ENCODE results near the gene FANCE. TPM values are rescaled to one million over a fixed set of nuclear protein-coding genes. Genes with fewer than 3 reads are reported as not detected.
"Not testable (repeated sequence)": the region's sequence is repeated elsewhere in the genome, so short reads cannot be mapped to it uniquely, and the experiment has no call there.

The FANCE gene
- total RNA-seq, 1 experiment from 2014 or later: 11.1 TPM

DNA sequence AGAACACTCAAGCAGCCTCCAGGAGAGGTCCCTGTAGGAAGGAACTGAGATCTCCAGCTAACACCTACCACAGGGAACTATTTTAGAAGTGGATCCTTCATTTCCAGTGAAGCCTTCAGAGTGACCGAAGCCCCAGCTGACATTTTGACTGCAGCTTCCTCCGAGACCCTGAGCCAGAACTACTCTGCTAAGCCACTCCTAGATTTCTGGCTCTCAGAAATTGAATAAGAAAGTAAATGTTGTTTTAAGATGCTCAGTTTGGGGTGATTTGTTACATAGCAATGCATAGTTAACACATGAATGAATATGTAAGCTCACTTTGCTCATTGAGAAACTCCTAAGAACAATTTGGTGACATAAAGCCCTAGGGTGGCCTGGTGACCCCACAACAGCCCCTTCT is 55.1 kb downstream of the FANCE start:
- in situ Hi-C loops (cut with HindIII; ENCODE audit: low pct_unique_long_range_greater_than_20kb, low sequenced_read_pairs): no loop called here
- DNase-seq (ENCODE audit: low read depth): no peak

DNA sequence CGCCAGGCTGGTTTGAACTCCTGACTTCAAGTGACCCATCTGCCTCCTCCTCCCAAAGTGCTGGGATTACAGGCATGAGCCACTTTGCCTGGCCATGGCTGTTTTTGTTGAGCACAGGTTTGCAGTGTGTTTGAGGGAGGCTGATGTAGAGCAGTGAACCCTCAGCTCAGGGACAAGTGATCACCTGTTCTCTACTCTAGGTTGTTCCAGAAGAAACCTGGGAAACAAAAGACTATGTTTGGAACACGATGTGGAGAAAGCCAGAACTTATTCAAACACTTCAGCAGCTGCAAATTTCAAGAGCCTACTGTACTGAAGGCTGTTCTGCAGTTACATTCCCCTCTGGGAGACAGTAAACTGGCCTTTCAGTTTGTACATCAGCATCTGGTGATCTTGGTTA is 55.9 kb downstream of the FANCE start:
- DNase-seq (ENCODE audit: low read depth): no peak
- in situ Hi-C loops (cut with HindIII; ENCODE audit: low pct_unique_long_range_greater_than_20kb, low sequenced_read_pairs): no loop called here

DNA sequence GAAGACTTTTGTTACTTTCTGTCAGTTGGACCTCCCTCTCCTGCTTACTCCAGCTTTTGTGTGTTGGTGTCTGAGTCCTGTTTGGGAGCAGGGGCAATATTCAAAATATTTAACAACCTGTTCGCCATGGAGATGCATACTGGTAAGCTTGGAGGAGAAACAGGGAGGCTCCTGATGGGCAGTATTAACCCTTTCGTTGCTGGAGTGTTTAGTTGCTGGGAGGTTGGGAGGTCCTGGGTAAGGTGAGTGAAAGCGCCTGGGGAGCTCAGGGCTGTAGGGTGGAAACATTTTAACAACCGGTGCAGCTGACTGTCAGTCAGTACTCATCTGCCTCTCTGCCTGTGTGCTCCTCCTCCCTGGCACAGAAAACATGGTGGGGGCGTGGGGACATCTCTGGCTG is 56.4 kb downstream of the FANCE start:
- DNase-seq (ENCODE audit: low read depth): no peak
- in situ Hi-C loops (cut with HindIII; ENCODE audit: low pct_unique_long_range_greater_than_20kb, low sequenced_read_pairs): no loop called here

DNA sequence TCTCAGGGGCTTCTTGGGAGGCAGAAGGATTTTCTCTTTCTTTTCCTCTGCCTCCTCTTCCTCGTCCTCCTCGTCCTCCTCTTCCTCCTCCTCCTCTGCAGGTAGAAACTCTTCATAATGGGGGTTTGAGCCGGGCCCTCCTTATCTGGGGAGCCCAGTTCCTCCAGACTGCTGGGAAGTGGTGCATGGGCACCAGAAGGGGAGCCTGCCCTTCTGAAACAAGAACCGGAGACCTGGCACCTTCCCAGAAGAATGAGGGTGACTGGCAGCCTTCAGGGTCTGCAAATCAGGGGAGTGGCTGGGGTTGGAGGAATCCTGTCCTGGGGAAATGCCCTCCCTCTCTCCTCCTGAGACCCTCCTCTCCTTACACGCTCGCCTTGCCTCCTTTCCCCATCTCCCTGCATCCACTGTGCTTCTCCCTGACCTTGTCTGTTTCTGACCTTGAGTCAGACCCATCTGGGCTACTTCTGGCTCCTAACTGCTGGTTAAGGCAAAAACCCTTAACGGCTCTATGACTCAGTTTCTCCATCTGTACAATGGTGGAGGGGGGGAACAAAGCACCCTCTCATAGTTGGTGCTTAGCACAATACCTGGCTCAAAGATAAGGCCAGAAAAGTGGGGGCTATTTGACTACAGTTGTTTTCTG is 58.9 kb downstream of the FANCE start:
- DNase-seq (ENCODE audit: low read depth): no peak
- in situ Hi-C loops (cut with HindIII; ENCODE audit: low pct_unique_long_range_greater_than_20kb, low sequenced_read_pairs): no loop called here

DNA sequence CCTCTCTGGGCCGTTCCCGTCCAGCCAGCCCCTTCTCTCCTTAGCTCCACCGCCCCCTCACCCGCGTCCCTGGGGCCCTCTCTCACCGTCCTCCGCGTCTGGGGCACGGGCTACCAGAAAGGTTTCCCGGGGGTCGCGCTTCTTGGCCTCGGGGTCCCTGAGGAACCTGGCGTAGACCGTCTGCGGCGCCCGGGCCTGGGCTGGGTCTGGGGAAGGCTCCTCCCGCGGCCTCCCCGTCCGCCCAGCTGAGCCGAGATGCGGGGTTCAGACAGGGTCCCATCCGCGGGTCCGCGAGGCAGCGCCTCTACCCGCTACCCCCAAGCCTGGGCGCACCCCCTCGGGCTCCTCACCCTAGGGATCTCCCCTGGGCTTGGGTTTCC is 59.4 kb downstream of the FANCE start:
- in situ Hi-C loops (cut with HindIII; ENCODE audit: low pct_unique_long_range_greater_than_20kb, low sequenced_read_pairs): no loop called here
- DNase-seq (ENCODE audit: low read depth): no peak

DNA sequence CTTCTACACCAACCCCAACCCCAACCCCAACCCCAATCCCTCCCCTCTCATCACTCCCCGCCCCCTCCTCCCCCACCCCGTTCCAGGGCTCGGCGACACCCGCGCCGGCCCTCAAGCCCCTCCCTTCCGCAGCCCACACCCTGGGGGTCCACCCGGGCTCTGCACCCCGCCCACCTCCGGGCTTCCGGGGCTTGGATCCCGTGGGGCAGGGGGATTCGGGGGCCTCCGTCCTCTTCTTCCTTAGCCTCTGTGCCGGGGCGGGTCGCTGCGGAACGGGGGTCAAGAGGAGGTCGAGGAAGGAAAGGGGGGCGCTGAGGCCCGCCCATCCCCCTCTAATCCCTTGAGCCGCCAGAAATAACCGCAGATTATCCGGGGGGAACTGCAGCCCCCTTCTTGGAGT is 59.9 kb downstream of the FANCE start:
- in situ Hi-C loops (cut with HindIII; ENCODE audit: low pct_unique_long_range_greater_than_20kb, low sequenced_read_pairs): no loop called here

DNA sequence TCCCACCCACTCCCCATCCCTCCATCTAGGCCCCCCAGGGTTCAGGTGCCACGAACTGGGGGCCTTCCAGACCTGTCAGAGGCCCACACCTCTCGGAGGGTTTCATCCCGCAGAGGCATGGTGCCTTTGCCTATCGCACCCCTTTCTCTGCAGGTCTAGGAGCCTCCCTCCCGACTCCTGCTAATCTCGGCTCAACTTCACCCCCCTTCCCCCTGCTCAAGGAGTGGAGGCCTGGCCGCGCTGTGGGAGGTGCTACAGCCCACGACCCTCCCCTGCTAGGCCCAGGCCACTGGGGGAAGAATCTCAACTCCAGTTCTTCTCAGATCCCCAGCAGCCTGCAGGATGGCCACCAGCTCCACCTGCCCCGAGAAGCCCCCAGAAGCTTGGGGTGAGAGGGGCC is 60.6 kb downstream of the FANCE start, which contains the start of gene TULP1:
Gene TULP1 (minus strand): TSS at position 157 of the 400 bp plus-strand sequence. CDS start 38 bp downstream, at position 119.
- in situ Hi-C loops (cut with HindIII; ENCODE audit: low pct_unique_long_range_greater_than_20kb, low sequenced_read_pairs): no loop called here
- no peak for DNase-seq (ENCODE audit: low read depth)

More for the DNA sequence above, 59.9 kb downstream of the FANCE start:
- DNase-seq (ENCODE audit: low read depth): no peak

DNA sequence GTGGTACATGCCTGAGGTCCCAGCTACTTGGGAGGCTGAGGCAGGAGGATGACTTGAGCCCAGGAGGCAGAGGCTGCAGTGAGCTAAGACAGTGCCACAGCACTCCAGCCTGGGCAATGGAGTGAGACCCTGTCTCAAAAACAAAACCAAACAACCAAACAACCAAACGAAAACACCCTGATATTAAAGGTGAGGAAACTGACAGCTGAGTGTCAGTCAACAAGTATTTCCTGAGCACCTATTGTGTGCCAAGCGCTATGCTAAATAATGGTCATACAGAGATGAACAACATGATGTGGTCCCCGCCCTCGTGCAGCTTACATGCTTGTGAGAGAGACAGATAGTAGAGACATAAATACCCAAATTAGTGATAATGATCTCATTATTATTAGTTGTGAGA is 62.4 kb downstream of the FANCE start:
- in situ Hi-C loops (cut with HindIII; ENCODE audit: low pct_unique_long_range_greater_than_20kb, low sequenced_read_pairs): no loop called here

DNA sequence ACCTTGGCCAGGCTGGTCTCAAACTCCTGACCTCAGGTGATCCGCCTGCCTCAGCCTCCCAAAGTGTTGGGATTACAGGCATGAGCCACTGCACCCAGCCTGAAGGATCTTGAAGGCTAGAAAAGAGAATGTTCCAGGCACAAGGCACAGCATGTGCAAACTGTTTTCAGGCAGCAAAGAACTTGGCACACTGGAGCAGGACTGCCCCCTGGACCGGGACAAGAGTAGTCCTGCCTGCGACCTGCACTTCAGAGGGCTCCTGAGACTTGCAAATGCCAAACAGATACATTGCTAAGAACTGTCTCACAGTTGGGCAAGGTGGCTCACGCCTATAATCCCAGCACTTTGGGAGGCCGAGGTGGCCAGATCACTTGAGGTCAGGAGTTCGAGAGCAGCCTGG is 63.8 kb downstream of the FANCE start:
- in situ Hi-C loops (cut with HindIII; ENCODE audit: low pct_unique_long_range_greater_than_20kb, low sequenced_read_pairs): not testable (repeated sequence)

More for the DNA sequence above, 62.4 kb downstream of the FANCE start:
- DNase-seq (ENCODE audit: low read depth): no peak

More for the DNA sequence above, 63.8 kb downstream of the FANCE start:
- not testable (repeated sequence) for DNase-seq (ENCODE audit: low read depth)

Other genes with a start within 250 kb of the FANCE start
- gene SCUBE3, start 238.4 kb upstream of the FANCE start, total RNA-seq (2014; rRNA removed; shearing (Covaris generic); ENCODE audit: low replicate concordance): not detected in 2 replicates
- gene ZNF76, start 192.6 kb upstream of the FANCE start, total RNA-seq (2014; rRNA removed; shearing (Covaris generic); ENCODE audit: low replicate concordance): 15.2 and 18.3 TPM in 2 replicates
- 15.2 and 16.5 TPM in 2 replicates for gene DEF6, start 154.5 kb upstream of the FANCE start, total RNA-seq (2014; rRNA removed; shearing (Covaris generic); ENCODE audit: low replicate concordance)
- 2.8 TPM in 2 replicates for gene PPARD, start 109.8 kb upstream of the FANCE start, total RNA-seq (2014; rRNA removed; shearing (Covaris generic); ENCODE audit: low replicate concordance)
- 2,032 and 2,052 TPM in 2 replicates for gene RPL10A, start 16.1 kb downstream of the FANCE start, total RNA-seq (2014; rRNA removed; shearing (Covaris generic); ENCODE audit: low replicate concordance)
- gene TEAD3, start 44.7 kb downstream of the FANCE start, total RNA-seq (2014; rRNA removed; shearing (Covaris generic); ENCODE audit: low replicate concordance): 2.3 and 5.6 TPM in 2 replicates
- gene TULP1, start 60.6 kb downstream of the FANCE start, total RNA-seq (2014; rRNA removed; shearing (Covaris generic); ENCODE audit: low replicate concordance): not detected in 2 replicates
- gene FKBP5, start 236.6 kb downstream of the FANCE start, total RNA-seq (2014; rRNA removed; shearing (Covaris generic); ENCODE audit: low replicate concordance): 4.3 and 6.9 TPM in 2 replicates